AG04450 (cell line): ENCODE measurements around the gene CEP89. TPM values are rescaled to one million over a fixed set of nuclear protein-coding genes. Genes with fewer than 3 reads are reported as not detected.
A peak's percentile ranks its signal among the peaks of the same experiment; 100 is the strongest.

Experiments
- CTCF ChIA-PET: fragments of 300-600, 350-600 bp; formaldehyde crosslinking; extraction: SDS; loops from one replicate; lab custom pipeline; 2022; ENCODE audit warnings: antibody characterized with exemption, inconsistent platforms; lab: Charles Lee
- POLR2A ChIA-PET: fragments of 350-600 bp; formaldehyde crosslinking; extraction: SDS; loops from one replicate; lab custom pipeline; 2021; ENCODE audit warnings: antibody characterized with exemption, inconsistent platforms; lab: Yijun Ruan, JAX
- DNase-seq: peaks from one replicate; pipeline ENCODE4 v3.0.0-alpha.2; 2011; ENCODE audit warnings: low read depth, low spot score
- H3K27ac ChIP-seq: one replicate; pipeline ENCODE4 v1.5.1; 2012; ENCODE audit warnings: low read depth, low read length, control low read depth
- H3K27me3 ChIP-seq: one replicate; pipeline ENCODE4 v1.6.0; 2012; ENCODE audit warnings: low read length; ENCODE audit not compliant: control insufficient read depth, insufficient read depth
- H3K4me3 ChIP-seq: 2 replicates; pipeline ENCODE4 v1.5.1; 2011; ENCODE audit warnings: mild to moderate bottlenecking, low read depth, low read length, control low read depth
- H3K9me3 ChIP-seq: 2 replicates; pipeline ENCODE4 v1.5.1; 2012; ENCODE audit warnings: low read length; ENCODE audit not compliant: control insufficient read depth, insufficient read depth
- CTCF ChIP-seq: IDR thresholded peaks from 2 replicates; pipeline ENCODE4 v1.5.1; 2011; ENCODE audit warnings: low read depth, low read length, control low read depth, inconsistent platforms
- polyA plus RNA-seq: library from polyadenylated mRNA; depleted of rRNA; stranded (reverse); fragments of >200 nt; gene quantifications from 2 replicates; pipeline ENCODE4 v1.2.3, GENCODE V29; 2011

CEP89 gene
- polyA plus RNA-seq, 1 experiment, result 12.3 TPM

DNA sequence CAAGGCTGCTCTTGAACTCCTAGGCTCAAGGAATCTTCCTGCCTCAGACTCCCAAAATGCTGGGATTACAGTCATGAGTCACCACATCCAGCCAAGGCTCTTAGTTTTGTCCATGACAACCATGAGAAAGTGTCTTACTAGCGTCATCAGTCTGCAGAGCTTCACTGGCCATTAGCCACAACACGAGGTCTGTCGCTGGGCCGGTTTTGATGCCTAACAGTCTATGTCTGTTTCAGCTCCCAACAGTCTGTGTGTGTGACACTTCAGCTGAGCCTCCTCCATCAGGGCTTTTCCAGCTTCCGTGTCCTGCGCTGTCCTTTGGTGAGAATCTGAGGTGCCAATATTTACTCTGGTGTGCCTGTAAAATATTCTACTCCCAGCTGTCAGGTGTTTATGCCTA, 47.6 kb downstream of the CEP89 start:
- peaks cover 3% of the 10 kb centered on the region; the same call in 1 of the 2 replicates for H3K9me3 ChIP-seq
- no peak for TF ChIP-seq CTCF
- DNase-seq, result peak; percentile 8
- CTCF ChIA-PET, result no interaction called here
- no peaks in the 10 kb centered on the region for H3K27me3 ChIP-seq
- POLR2A ChIA-PET, result no interaction called here
- H3K27ac ChIP-seq, result no peak overlapping the region
- no peak overlapping the region for H3K4me3 ChIP-seq

- Histone ChIP-seq H3K27ac (no peak overlapping the region), H3K27me3 (no peaks in the 10 kb centered on the region), H3K9me3 (no peaks in the 10 kb centered on the region), H3K4me3 (no peak overlapping the region)
- POLR2A ChIA-PET, result no interaction called here
- CTCF ChIA-PET, result no interaction called here
- TF ChIP-seq CTCF, result no peak
- DNase-seq, result no peak
Observed at GRCh38 chr19:32921624-32922023, 50.1 kb downstream of the CEP89 start.

DNA sequence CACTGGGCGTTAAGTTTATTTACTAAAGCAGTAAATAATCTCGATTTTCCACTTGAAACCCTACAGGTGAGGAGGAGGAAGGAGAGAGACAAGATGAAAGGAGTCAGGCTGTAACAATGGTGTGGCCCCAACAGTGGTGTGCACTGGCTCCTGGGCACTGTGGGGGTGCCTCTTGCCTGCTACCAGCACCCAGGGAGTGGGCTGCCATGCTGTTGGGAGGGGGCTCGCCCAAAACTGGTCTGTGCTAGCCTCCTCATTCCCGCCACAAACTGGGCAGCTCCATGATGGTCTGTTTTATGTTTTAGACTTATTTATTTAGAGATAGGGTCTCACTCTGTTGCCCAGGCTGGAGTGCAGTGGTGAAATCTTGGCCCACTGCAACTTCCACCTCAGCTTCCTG, 52.4 kb downstream of the CEP89 start:
- Histone ChIP-seq H3K9me3 (no peaks in the 10 kb centered on the region), H3K27ac (no peak overlapping the region), H3K27me3 (no peaks in the 10 kb centered on the region), H3K4me3 (no peak overlapping the region)
- ChIA-PET CTCF (no interaction called here), POLR2A (no interaction called here)
- TF ChIP-seq CTCF, result no peak
- no peak for DNase-seq

DNA sequence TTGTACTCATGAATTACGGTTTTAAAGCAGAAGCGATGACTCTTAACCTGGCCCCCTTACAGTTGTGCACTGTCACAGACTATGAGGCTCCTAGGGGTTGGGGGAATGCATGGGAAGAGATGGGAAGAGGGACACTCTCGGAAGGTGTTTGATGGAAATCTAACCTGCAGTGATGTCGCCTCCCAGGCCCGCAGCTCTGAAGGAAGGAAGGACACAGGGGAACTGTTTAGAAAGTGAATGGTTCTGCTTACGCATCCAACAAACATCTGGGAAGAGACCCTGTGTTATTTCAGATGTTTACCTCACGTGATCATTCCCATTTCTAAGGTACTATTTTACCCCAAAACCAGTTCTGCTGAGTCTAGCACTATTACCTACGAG, 54.2 kb downstream of the CEP89 start:
- POLR2A ChIA-PET, result no interaction called here
- CTCF ChIA-PET, result no interaction called here
- H3K27me3 ChIP-seq, result no peaks in the 10 kb centered on the region
- H3K27ac ChIP-seq, result no peak overlapping the region
- H3K4me3 ChIP-seq, result no peak overlapping the region
- no peaks in the 10 kb centered on the region for H3K9me3 ChIP-seq
- no peak for TF ChIP-seq CTCF
- no peak for DNase-seq

- Histone ChIP-seq H3K9me3 (no peaks in the 10 kb centered on the region), H3K27me3 (no peaks in the 10 kb centered on the region), H3K4me3 (no peak overlapping the region), H3K27ac (no peak overlapping the region)
- ChIA-PET POLR2A (no interaction called here), CTCF (no interaction called here)
- no peak for DNase-seq
- TF ChIP-seq CTCF, result no peak
Observed at GRCh38 chr19:32916969-32917615, 54.7 kb downstream of the CEP89 start.
